HG03060 (cell line): ENCODE results near the gene FAM124B.
"Not testable (repeated sequence)": the region's sequence is repeated elsewhere in the genome, so short reads cannot be mapped to it uniquely, and the experiment has no call there.

Experiments used
- ATAC-seq: cut with Tn5 transposase; IDR thresholded peaks from one replicate; pipeline ENCODE4 v1.9.1; 2021; ENCODE audit warnings: low read depth, moderate number of reproducible peaks; ENCODE audit not compliant: unreplicated experiment

The FAM124B gene

DNA sequence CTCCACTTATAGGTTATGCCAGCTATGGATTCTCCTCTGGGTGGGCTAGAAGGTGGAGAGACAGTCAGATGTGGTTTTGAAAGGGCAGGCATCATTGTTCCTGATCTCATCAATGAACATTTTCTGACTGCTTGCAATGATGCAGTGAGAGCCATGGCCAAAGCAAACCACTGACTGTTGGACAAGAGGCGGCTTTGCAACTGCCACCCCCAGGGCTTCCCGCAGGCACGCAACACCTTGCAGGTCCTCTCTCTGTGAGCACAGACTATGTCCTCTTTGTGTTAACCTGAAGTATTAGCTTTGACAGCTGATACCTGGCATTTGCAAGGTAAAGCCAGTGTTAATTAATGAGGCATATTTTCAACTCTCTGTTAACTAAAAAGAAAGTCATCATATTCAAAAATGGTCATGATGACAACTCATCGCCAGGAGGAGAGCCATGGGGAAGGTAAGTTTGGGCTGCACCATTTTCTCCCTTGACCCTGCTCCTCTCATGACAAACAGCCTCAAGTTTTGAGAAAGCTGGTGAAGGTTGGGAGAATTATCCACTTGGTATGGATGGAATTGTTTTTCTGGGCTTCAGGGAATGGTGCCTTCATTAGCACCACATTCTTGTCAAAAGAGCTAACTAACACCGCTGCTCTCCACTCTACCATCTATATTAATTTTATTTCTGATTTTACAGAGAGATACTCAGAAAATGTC, 14.9 kb upstream of the FAM124B start:
- ATAC-seq, result no peak

DNA sequence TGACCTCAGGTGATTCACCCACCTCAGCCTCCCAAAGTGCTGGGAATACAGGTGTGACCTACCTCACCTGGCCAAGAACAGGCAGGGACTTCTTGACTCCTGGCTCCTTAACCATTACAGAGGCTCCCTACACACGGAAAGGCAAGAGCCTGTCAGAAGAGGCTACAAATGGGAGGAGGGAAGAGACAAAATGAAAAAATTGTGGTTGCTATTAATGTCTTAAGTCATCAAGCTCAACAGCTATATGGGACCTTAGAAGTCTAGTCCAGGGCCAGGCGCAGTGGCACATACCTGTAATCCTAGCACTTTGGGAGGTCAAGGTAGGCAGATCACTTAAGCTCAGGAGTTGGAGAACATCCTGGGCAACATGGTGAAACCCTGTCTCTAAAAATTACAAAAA, 11.5 kb upstream of the FAM124B start:
- no peak for ATAC-seq

DNA sequence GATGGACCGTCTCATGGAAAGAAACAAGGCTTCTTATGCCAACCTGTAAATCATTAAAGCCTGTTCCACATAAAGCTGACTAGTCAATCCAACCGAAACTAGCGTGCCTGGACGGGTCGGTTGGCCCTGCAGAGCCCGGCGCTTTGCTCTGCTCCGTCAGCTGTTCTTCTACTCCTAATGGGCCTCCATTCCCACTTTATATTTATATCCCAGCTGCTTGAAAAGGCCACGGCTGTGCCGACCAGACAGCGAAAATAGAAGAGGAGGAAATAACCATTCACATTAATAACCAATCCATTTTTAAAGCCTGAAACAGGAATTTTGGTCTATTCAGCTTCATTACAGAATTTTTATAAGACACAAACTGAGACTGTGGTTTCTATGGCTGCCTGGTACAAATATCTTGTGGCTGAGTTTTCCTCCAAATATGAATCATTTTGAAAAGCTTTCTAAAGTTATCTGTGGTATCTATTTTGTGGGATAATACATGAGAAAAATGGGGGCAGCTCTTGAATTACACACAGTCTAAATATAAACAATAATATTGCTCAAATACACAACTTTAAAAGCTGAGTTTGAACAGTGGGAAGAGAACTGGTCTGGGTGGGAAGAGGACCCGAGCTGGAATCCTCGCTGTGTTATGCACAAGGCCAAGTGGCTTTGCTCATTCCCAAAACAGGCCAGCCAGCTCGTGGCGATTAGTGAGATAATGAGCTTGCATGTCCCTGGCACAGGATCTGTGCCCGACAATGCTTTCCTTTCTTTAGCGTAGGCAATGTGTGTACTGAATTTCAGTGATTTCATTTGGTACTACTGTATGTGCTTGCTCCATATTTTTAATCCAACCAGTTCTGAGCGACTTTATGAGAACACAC, 10.5 kb upstream of the FAM124B start:
- no peak for ATAC-seq

DNA sequence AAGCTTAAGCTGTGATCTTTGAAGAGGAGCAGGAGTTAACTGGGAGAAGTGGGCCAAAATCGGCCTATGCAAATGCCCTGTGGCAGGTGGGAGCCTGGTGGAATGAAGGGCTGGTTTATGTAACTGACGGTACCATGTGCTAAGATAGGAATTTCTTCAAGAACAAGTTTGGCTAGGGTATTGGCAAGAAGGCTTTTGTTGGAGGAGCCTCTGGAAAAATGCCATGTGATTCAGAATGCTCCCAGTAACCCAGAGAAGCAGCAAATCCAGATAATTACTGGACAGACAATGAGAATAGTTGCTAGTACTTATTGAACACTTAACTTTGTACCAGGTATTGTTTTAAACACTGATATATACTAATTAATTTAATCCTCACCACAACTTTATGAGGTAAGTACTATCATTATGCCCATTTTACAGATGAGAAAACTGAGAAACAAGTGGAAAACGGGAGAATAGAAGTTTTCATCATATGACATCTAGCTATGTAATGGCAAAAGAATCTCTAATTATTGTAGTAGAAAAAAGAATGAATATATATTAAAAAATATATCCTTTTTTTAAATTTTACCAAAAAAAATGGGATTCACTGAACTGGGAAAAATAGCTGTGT, 9.1 kb upstream of the FAM124B start:
- no peak for ATAC-seq

DNA sequence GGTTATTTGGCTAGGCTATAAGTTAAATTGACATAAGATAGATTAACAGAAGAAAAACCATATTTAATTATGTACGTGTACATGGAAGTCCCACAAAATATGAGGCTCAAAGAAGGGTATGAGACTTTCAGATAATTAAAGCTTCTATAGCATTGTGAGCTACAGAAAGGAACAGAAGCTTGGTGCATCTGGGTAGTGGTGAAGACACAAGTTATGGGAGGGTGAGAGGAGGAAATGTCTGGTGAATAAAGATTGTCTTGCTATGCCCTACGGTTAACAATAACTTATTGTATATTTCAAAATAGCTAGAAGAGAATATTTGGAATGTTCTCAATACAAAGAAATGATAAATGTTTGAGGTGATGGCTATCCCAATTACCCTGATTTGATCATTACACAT, 6.8 kb upstream of the FAM124B start:
- no peak for ATAC-seq

DNA sequence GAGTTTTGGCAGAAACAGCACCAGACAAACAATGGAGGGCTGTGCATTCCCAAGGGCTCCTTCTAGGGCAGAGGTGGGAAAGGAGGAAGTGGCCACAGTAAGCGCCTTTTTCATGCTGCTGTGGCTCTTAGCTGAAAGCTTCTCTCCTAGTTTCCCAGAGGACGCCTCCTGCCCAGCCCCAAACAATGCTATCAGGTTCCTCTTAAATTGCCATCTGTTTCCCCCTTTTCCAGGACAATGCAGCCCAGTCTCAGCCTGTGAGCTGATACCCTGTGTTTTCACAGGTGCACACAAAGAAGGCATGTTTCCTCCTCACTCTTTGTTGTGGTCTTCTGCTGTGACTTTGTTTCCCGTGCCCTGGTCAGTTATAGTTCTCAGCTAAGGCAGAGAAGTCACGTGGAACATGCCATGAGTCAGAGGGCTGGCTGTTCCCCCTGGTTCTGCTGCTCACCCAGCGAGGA, 5.4 kb upstream of the FAM124B start:
- no peak for ATAC-seq

DNA sequence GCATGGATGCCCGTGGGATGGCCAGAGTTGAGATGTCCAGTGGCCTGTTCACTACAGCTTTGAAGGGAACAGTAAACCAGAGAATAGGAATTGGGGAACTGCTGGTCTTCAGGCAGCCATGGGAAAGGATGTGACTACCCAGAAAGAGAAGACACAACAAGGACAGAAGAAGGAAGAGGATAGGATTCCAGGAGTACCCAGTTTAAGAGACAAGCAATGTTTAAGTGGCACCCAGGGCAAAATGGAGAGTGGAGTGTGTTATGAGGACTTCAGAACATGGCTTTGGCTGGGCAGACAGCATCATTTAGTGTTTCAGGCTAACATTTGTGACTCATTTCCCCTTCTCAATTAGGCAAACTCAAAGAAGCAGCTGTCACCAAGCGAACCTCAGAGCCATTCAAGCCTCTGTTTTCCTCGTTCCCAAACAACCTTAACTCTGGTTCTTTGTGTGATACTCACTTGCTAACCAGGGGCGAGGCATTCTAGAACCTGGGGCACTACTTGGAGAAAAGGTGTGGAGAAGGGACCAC, 4.0 kb upstream of the FAM124B start:
- ATAC-seq, result no peak

DNA sequence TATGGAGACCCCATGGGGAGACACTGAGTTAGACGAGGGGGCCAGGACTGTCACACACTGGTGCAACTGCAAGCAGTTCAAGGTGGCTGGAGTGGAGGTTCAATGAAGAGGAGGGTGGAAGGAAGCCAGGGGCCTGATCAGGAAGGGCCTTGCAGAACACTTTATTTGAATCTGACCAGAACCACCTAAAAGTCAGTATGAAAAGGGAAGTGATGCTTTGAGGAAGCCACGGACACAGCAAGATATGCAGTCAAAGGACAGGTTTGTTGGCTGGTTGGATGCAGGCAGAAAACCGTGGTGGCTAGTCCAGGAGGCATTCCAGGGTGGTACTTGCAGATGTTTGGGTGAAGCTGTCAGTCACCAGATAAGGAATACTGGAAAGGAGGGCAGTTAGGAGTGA, 3.5 kb upstream of the FAM124B start:
- peak; percentile 64 for ATAC-seq

DNA sequence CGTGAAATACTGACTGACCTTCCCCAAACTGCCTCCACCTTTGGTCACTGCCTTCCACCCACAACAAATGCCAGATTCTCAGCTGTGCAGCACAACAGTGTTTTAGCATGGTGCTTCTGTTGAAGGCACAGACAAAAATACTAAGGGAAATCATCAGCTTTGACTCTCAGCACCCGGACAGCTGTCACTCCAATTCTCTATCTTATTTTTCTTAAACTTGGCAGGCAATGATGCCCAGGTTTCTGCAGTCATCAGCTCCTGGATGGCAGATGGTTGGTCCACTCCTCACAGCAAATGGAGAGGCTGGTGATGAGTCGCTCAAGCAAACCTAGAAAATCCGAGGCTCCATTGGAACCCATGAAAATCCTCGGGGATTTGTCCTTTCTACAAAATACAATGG, 2.9 kb upstream of the FAM124B start:
- ATAC-seq, result no peak

DNA sequence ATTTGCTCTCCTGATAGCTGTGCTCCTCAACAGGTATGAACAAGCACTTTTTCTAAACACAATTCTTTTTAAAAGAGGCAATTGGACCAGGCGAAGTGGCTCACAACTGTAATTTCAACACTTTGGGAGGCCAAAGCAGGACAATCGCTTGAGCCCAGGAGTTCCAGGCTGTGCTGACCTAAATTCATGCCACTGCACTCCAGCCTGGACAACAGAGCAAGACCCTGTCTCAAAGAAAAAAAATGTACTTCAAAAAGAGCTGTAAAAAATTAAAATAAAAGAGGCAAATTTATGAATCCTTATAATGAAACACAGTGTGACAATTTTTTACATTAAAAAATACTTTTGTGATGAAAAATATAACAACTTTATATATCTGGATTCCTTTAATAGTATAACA, 1.8 kb upstream of the FAM124B start:
- no peak for ATAC-seq

DNA sequence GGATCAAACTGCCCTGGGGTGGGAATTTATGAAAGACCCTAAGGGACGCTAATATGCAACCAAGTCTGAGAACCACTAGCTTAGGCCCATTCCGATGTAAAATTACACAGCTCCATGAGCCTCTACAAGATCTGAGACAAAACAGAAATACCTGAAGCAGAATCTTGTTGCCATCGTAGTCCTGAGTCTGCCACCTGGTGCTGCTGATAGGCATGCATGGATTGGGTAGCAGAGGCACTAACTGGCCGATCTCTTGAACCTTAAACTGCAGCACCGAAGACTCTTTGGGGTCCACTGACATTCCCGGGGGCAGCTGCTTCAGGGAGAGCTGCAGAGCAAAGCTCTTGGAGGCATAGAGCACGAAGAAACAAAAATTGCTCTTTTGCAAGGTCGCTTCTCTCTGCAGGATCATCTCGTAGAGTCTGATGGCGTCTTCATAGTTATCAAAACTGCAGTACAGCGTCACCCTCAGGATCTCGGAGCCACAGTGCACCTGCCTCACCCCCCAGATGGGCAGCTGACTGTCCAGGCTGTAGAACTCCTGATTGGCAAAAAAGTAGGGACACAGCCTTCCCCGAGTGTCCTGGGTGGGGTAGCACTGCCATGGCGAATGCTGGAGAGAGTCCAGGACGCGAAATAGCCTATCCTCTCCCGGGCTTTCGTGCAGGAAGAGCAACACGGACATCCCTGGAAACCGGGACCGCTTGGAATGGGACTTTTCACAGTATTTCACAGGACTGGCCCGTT, 848 bp downstream of the FAM124B start:
- ATAC-seq, result no peak

DNA sequence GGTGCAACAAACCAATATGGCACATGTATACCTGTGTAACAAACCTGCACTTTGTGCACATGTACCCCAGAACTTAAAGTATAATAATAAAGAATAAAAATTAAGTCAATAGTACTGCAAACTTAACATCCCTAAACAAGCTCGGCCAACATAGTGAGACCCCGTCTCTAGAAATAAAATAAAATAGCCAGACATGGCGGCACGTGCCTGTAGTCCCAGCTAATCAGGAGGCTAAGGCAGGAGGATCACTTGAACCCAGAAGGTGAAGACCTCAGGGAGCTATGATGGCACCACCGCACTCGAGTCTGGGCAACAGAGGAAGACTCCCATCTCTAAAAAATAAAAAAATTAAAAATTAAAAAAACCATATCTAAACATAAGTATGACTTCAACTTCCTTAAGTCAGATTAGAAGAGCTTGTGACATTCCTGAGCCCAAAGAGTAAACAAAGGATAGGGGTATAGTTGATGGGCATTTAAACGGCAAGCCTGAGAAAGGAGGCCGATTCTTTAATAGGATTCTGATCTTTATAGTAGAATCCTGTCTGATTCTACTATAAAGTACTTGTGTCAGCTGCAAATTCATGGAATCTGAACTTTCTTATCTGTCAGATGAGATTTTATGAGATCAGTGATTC, 1.6 kb downstream of the FAM124B start:
- no peak for ATAC-seq

DNA sequence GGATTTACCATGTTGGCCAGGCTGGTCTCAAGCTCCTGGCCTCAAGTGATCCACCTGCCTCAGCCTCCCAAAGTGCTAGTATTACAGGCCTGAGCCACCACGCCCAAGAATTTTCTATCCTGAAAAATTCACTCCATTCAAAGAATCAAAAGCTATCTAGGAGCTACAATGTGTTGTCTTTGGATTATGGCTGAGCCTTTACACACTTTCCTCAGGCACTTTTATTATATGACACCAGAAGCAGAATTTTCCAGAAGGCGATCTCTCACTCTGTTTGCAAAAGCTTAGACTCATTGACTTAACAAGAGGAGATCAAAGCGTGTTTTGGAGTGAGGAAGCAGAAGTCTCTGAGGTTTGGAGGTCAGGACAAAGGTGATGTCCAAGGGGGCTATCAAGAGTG, 3.6 kb downstream of the FAM124B start:
- ATAC-seq, result no peak

DNA sequence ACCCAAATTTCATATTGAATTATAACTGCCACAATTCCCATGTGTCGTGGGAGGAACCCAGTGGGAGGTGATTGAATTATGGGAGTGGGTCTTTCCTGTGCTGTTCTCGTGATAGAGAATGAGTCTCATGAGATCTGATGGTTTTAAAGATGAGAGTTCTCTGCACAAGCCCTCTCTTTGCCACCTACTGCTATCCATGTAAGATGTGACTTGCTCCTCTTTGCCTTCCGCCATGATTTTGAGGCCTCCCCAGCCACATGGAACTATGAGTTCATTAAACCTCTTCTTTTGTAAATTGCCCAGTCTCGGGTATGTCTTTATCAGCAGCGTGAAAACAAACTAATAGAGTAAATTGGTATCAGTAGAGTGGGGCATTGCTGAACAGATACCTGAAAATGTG, 4.8 kb downstream of the FAM124B start:
- ATAC-seq, result not testable (repeated sequence)

DNA sequence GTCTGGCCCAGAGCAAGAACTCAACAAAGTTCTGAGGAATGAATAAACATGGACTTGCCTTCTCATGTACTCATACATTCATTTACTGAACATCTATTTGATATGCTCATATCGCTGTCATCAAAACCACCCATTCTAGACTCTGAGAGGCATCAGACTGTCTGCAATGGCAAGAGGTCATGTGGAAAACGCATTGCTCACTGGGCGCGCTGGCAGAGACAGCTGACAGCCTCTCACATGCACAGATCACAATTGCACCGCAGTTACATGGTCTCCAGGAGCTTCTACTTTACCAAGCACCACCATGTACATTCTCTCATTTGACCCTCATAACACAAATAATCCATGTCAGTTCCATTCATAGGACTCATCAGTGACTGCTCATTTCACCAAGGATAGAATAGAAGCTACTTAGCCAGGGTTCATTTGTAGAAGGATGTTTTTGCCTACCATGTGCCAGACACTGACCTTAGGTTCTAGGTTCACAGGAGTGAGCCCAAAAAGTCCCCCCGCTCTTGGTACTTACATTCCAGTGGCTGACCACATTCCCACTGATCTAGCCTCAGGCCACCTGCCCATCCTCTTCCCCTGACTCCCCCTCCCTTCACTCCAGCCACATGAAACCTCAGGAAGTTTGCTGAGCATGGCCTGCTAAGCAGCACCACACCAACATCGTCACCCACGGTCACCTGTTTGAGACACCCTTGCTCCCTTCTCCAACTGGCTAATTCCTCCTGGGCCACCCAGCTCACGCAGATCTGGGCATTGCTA, 6.1 kb downstream of the FAM124B start:
- no peak for ATAC-seq

DNA sequence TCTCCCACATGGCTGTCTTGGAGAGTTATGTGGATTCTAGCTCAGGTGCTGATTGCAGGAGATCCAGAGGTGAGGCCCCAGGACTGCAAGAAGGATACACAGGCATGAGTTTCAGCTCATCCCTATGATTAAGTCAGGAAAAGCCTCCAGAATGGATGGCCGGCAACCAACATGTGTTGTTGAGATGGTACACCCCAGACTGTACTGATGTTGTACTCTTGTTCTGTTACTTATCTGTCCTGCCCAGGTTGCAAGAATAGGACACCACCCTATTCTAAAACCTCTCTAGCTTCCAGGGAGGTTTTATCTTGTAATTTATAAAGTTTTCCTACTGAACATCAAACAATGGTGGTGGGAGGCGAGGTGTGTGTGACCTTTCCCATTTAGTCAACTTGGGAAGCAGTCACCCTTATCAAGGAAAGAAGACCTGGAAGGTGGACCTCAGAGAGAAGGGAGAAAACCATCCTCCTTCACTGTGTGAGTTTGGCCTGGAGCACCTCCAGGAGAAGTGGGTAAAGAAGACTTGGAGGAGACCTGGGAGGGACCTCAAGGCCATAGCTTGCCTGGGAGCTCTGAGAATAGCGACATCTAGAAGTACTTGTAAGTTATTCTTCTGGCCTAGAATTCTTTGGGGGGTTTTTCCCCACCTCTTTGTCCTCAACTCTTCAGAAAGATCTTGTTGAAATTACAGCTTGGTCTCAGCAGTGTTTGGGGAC, 8.6 kb downstream of the FAM124B start:
- no peak for ATAC-seq

DNA sequence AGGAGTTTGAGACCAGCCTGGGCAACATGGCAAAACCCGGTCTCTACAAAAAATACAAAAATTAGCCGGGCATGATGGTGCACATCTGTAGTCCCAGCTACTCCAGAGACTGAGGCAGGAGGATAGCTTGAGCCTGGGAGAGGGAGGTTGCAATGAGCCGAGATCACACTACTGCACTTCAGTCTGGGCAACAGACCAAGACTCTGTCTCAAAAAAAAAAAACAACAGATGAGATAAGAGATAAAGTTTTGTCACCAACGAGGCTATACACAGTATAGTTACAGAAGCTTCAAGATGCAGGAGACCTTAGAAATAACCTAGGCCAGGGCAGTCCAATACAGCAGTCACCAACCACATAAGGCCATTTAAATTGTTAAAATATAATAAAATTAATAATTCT, 9.4 kb downstream of the FAM124B start:
- ATAC-seq, result no peak

DNA sequence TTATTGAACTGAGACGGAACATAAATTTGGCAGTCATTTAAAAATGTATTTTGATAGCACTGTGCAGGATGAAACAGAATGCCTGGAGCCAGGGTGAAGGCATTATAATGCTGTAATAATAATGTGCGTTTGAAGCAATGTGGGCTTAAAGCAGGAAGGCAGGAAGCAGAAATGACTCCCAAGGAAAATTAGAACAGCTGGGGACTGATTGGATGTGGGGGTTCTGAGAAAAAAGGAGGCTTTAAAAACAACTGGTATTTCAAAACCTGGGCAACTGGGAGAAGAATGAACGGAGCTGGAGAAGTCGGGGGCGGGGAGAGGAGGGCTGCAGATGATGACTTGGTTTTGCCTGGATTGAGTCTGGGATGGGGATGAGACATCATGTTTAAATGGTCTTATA, 12.6 kb downstream of the FAM124B start:
- ATAC-seq, result no peak

DNA sequence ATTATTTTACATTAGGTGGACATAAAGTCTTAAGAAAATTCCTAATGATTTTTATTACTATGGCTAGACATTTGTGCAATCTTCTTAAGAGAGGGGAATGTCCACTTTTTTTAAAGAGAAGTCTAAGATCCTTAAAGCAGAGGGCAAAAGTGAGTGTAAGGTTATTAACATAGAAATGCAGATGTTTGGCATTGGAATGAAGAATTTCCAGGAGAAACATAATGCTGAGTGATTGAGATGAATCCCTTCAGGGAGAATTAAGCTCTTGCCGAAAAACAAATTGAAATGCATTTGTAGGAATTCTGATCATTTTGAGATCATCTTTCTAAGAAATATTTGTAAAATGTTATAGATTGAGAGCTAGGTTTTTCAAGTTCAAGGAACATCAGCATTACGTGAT, 15.0 kb downstream of the FAM124B start:
- no peak for ATAC-seq
